BLaER1 (cell line): ENCODE measurements around the gene TNFAIP6.
A peak's percentile ranks its signal among the peaks of the same experiment; 100 is the strongest.
"Not testable (repeated sequence)": the region's sequence is repeated elsewhere in the genome, so short reads cannot be mapped to it uniquely, and the experiment has no call there.

Source experiments
- H3K27ac ChIP-seq: shearing (Covaris generic); formaldehyde crosslinking; 2 replicates; pipeline ENCODE4 v1.8.1; 2022
- H3K27me3 ChIP-seq: shearing (Covaris generic); formaldehyde crosslinking; 2 replicates; pipeline ENCODE4 v1.8.1; 2022
- H3K36me3 ChIP-seq: shearing (Covaris generic); formaldehyde crosslinking; 2 replicates; pipeline ENCODE4 v1.8.1; 2022
- H3K4me1 ChIP-seq: shearing (Covaris generic); formaldehyde crosslinking; 2 replicates; pipeline ENCODE4 v1.8.1; 2022
- H3K4me2 ChIP-seq: shearing (Covaris generic); formaldehyde crosslinking; 2 replicates; pipeline ENCODE4 v1.8.1; 2022
- H3K4me3 ChIP-seq: shearing (Covaris generic); formaldehyde crosslinking; 2 replicates; pipeline ENCODE4 v1.8.1; 2022
- H3K9ac ChIP-seq: shearing (Covaris generic); formaldehyde crosslinking; 2 replicates; pipeline ENCODE4 v1.8.1; 2022
- H3K9me3 ChIP-seq: shearing (Covaris generic); formaldehyde crosslinking; 2 replicates; pipeline ENCODE4 v1.8.1; 2022
- H4K20me1 ChIP-seq: shearing (Covaris generic); formaldehyde crosslinking; 2 replicates; pipeline ENCODE4 v1.8.1; 2022
- Cebpa-rat ChIP-seq: shearing (Covaris generic); IDR thresholded peaks from 2 replicates; pipeline ENCODE4 v1.8.1; 2022

TNFAIP6 gene

GRCh38 chr2:151409601-151410484 is 52.5 kb downstream of the TNFAIP6 start, which contains the start of gene RIF1:
RIF1 (plus strand) TSS chr2:151409902; CDS start chr2:151410424, 522 bp downstream.
- H3K4me2 ChIP-seq = peak within 1 kb of the TSS; percentile 90
- peaks cover 46% of the 10 kb centered on the region for H4K20me1 ChIP-seq
- peaks cover 10% of the 10 kb centered on the region for H3K4me1 ChIP-seq
- peak within 1 kb of the TSS; percentile 99 for H3K9ac ChIP-seq
- peak within 1 kb of the TSS; percentile 94 for H3K27ac ChIP-seq
- no peak for TF ChIP-seq Cebpa-rat
- H3K4me3 ChIP-seq = peak within 1 kb of the TSS; percentile 100
- peaks cover 33% of the 10 kb centered on the region for H3K36me3 ChIP-seq
- H3K9me3 ChIP-seq = no peaks in the 10 kb centered on the region
- H3K27me3 ChIP-seq = no peaks in the 10 kb centered on the region

- peaks cover 51% of the 10 kb centered on the region for H4K20me1 ChIP-seq
- no peak for TF ChIP-seq Cebpa-rat
- H3K4me3 ChIP-seq = peak overlapping the region; percentile 100
- no peaks in the 10 kb centered on the region for H3K9me3 ChIP-seq
- peak overlapping the region; percentile 90 for H3K4me2 ChIP-seq
- H3K27me3 ChIP-seq = no peaks in the 10 kb centered on the region
- H3K27ac ChIP-seq = peak overlapping the region; percentile 94
- peak overlapping the region; percentile 99 for H3K9ac ChIP-seq
- peaks cover 39% of the 10 kb centered on the region for H3K36me3 ChIP-seq
- H3K4me1 ChIP-seq = peaks cover 10% of the 10 kb centered on the region
These were observed 53.1 kb downstream of the TNFAIP6 start for GRCh38 chr2:151410485-151410834.

- no peak for TF ChIP-seq Cebpa-rat
- Histone ChIP-seq H3K4me3 (no peak overlapping the region), H3K4me1 (no peaks in the 10 kb centered on the region), H3K27ac (no peak overlapping the region), H3K9ac (no peak overlapping the region), H3K9me3 (no peaks in the 10 kb centered on the region), H3K4me2 (no peak overlapping the region), H3K36me3 (peaks cover 100% of the 10 kb centered on the region), H4K20me1 (peaks cover 76% of the 10 kb centered on the region), H3K27me3 (no peaks in the 10 kb centered on the region)
These were observed 60.3 kb downstream of the TNFAIP6 start for GRCh38 chr2:151417650-151418049.

- not testable (repeated sequence) for H3K4me2 ChIP-seq, H3K4me3 ChIP-seq, H3K4me1 ChIP-seq, H3K27me3 ChIP-seq, H3K9ac ChIP-seq, H3K27ac ChIP-seq, H3K9me3 ChIP-seq
- H3K36me3 ChIP-seq = peaks cover 100% of the 10 kb centered on the region
- peaks cover 78% of the 10 kb centered on the region for H4K20me1 ChIP-seq
These were observed 64.3 kb downstream of the TNFAIP6 start for GRCh38 chr2:151421681-151422080.

- Histone ChIP-seq H3K36me3 (peaks cover 100% of the 10 kb centered on the region), H3K4me3 (no peak overlapping the region), H3K9ac (no peak overlapping the region), H3K9me3 (no peaks in the 10 kb centered on the region), H3K4me1 (no peaks in the 10 kb centered on the region), H3K27ac (no peak overlapping the region), H4K20me1 (peaks cover 80% of the 10 kb centered on the region), H3K27me3 (no peaks in the 10 kb centered on the region), H3K4me2 (no peak overlapping the region)
- no peak for TF ChIP-seq Cebpa-rat
These were observed 65.6 kb downstream of the TNFAIP6 start for GRCh38 chr2:151422917-151423439.

- H3K27ac ChIP-seq = no peak overlapping the region
- no peak overlapping the region for H3K4me3 ChIP-seq
- no peaks in the 10 kb centered on the region for H3K27me3 ChIP-seq
- no peaks in the 10 kb centered on the region for H3K9me3 ChIP-seq
- TF ChIP-seq Cebpa-rat = no peak
- peaks cover 98% of the 10 kb centered on the region for H3K36me3 ChIP-seq
- H3K9ac ChIP-seq = no peak overlapping the region
- no peaks in the 10 kb centered on the region for H3K4me1 ChIP-seq
- H3K4me2 ChIP-seq = no peak overlapping the region
- peaks cover 82% of the 10 kb centered on the region for H4K20me1 ChIP-seq
These were observed 66.4 kb downstream of the TNFAIP6 start for GRCh38 chr2:151423760-151424159.
